ENCODE data around the gene DYNC1LI2. TPM values are rescaled to one million over a fixed set of nuclear protein-coding genes. Genes with fewer than 3 reads are reported as not detected.

The DYNC1LI2 gene
- total and polyA plus RNA-seq, 2 experiments from 2014 or later, result 80.6 to 173 TPM

GRCh38 chr16:66790130-66790733, 38.8 kb upstream of the DYNC1LI2 start:
- H3K9me2 ChIP-seq (ENCODE audit: insufficient read depth), result no peaks in the 10 kb centered on the region
- H3K4me2 ChIP-seq (ENCODE audit: unreplicated experiment), result no peak overlapping the region
- H3K4me3 ChIP-seq, result no peak overlapping the region
- no peak overlapping the region for H2AFZ ChIP-seq
- no peaks in the 10 kb centered on the region for H3K27me3 ChIP-seq (replicated peaks; ENCODE audit: insufficient read depth)
- no peak for DNase-seq
- no peaks in the 10 kb centered on the region for H3K4me1 ChIP-seq (ENCODE audit: insufficient read depth)
- H3K9ac ChIP-seq, result no peak overlapping the region
- H3F3A ChIP-seq (ENCODE audit: insufficient read depth), result no peaks in the 10 kb centered on the region
- 50 to 65% methylated on average over 3 of the region's 3 CpGs for WGBS, 2 experiments (ENCODE audit: low coverage in 1 of 2, low lambda C conversion rate in 2 of 2, missing lambda C conversion rate in 2 of 2)
- no peaks in the 10 kb centered on the region for H3K36me3 ChIP-seq (ENCODE audit: low read depth)
- H3K27ac ChIP-seq, result no peak overlapping the region
- no peaks in the 10 kb centered on the region for H4K20me1 ChIP-seq (ENCODE audit: insufficient read depth)
- TF ChIP-seq EZH2phosphoT487 (IDR thresholded peaks at IDR 0.05; ENCODE audit: insufficient read depth, low read depth) (no peak), EZH2 (IDR thresholded peaks at IDR 0.05; ENCODE audit: insufficient read depth, poor library complexity, severe bottlenecking) (no peak)
- in situ Hi-C loops (cut with MboI), result no loop called here
- no peaks in the 10 kb centered on the region for H3K79me2 ChIP-seq (ENCODE audit: insufficient read depth)
- no peaks in the 10 kb centered on the region for H3K9me3 ChIP-seq (ENCODE audit: low read depth)

GRCh38 chr16:66787427-66787826, 36.0 kb upstream of the DYNC1LI2 start:
- H3K9me3 ChIP-seq (ENCODE audit: low read depth), result no peaks in the 10 kb centered on the region
- no peak overlapping the region for H3K27ac ChIP-seq
- no peaks in the 10 kb centered on the region for H3K27me3 ChIP-seq (replicated peaks; ENCODE audit: insufficient read depth)
- no peaks in the 10 kb centered on the region for H4K20me1 ChIP-seq (ENCODE audit: insufficient read depth)
- DNase-seq, result no peak
- H3K4me3 ChIP-seq, result no peak overlapping the region
- WGBS, 2 experiments (ENCODE audit: low coverage in 1 of 2, low lambda C conversion rate in 2 of 2, missing lambda C conversion rate in 2 of 2), result 94 to 99% methylated on average over 2 of the region's 2 CpGs
- H3K9ac ChIP-seq, result no peak overlapping the region
- no peaks in the 10 kb centered on the region for H3K9me2 ChIP-seq (ENCODE audit: insufficient read depth)
- no peaks in the 10 kb centered on the region for H3F3A ChIP-seq (ENCODE audit: insufficient read depth)
- H3K79me2 ChIP-seq (ENCODE audit: insufficient read depth), result no peaks in the 10 kb centered on the region
- no peaks in the 10 kb centered on the region for H3K36me3 ChIP-seq (ENCODE audit: low read depth)
- H3K4me2 ChIP-seq (ENCODE audit: unreplicated experiment), result no peak overlapping the region
- no peak overlapping the region for H2AFZ ChIP-seq
- in situ Hi-C loops (cut with MboI), result no loop called here
- TF ChIP-seq EZH2 (IDR thresholded peaks at IDR 0.05; ENCODE audit: insufficient read depth, poor library complexity, severe bottlenecking), result no peak
- TF ChIP-seq EZH2phosphoT487 (IDR thresholded peaks at IDR 0.05; ENCODE audit: insufficient read depth, low read depth), result no peak
- H3K4me1 ChIP-seq (ENCODE audit: insufficient read depth), result no peaks in the 10 kb centered on the region

GRCh38 chr16:66786551-66786950, 35.1 kb upstream of the DYNC1LI2 start:
- H3K4me2 ChIP-seq (ENCODE audit: unreplicated experiment), result no peak overlapping the region
- no peak for DNase-seq
- TF ChIP-seq EZH2phosphoT487 (IDR thresholded peaks at IDR 0.05; ENCODE audit: insufficient read depth, low read depth) (no peak), EZH2 (IDR thresholded peaks at IDR 0.05; ENCODE audit: insufficient read depth, poor library complexity, severe bottlenecking) (no peak)

GRCh38 chr16:66776457-66776856, 25.0 kb upstream of the DYNC1LI2 start:
- Histone ChIP-seq H3K4me3 (no peak overlapping the region), H3K9ac (no peak overlapping the region), H3K9me3 (ENCODE audit: low read depth) (no peaks in the 10 kb centered on the region), H3K27ac (no peak overlapping the region), H3K4me1 (ENCODE audit: insufficient read depth) (no peaks in the 10 kb centered on the region), H3K4me2 (ENCODE audit: unreplicated experiment) (no peak overlapping the region), H3K9me2 (ENCODE audit: insufficient read depth) (no peaks in the 10 kb centered on the region), H4K20me1 (ENCODE audit: insufficient read depth) (no peaks in the 10 kb centered on the region), H3K79me2 (ENCODE audit: insufficient read depth) (no peaks in the 10 kb centered on the region), H3F3A (ENCODE audit: insufficient read depth) (no peaks in the 10 kb centered on the region), H3K36me3 (ENCODE audit: low read depth) (no peaks in the 10 kb centered on the region), H2AFZ (no peak overlapping the region), H3K27me3 (replicated peaks; ENCODE audit: insufficient read depth) (no peaks in the 10 kb centered on the region)
- in situ Hi-C loops (cut with MboI), result no loop called here
- TF ChIP-seq EZH2 (IDR thresholded peaks at IDR 0.05; ENCODE audit: insufficient read depth, poor library complexity, severe bottlenecking) (no peak), EZH2phosphoT487 (IDR thresholded peaks at IDR 0.05; ENCODE audit: insufficient read depth, low read depth) (no peak)
- no peak for DNase-seq

More at GRCh38 chr16:66786551-66786950, 35.1 kb upstream of the DYNC1LI2 start:
- Histone ChIP-seq H3K9me2 (ENCODE audit: insufficient read depth) (no peaks in the 10 kb centered on the region), H3K36me3 (ENCODE audit: low read depth) (no peaks in the 10 kb centered on the region), H3K4me3 (no peak overlapping the region), H3K27me3 (replicated peaks; ENCODE audit: insufficient read depth) (no peaks in the 10 kb centered on the region), H3K4me1 (ENCODE audit: insufficient read depth) (no peaks in the 10 kb centered on the region), H3K9ac (no peak overlapping the region), H3F3A (ENCODE audit: insufficient read depth) (no peaks in the 10 kb centered on the region), H3K9me3 (ENCODE audit: low read depth) (no peaks in the 10 kb centered on the region), H3K79me2 (ENCODE audit: insufficient read depth) (no peaks in the 10 kb centered on the region), H2AFZ (no peak overlapping the region), H3K27ac (no peak overlapping the region), H4K20me1 (ENCODE audit: insufficient read depth) (no peaks in the 10 kb centered on the region)
- WGBS, 2 experiments (ENCODE audit: low coverage in 1 of 2, low lambda C conversion rate in 2 of 2, missing lambda C conversion rate in 2 of 2), result 92 to 95% methylated on average over 3 of the region's 3 CpGs
- in situ Hi-C loops (cut with MboI), result no loop called here

- no peaks in the 10 kb centered on the region for H4K20me1 ChIP-seq (ENCODE audit: insufficient read depth)
- no peaks in the 10 kb centered on the region for H3K9me3 ChIP-seq (ENCODE audit: low read depth)
- DNase-seq, result no peak
- H3K79me2 ChIP-seq (ENCODE audit: insufficient read depth), result no peaks in the 10 kb centered on the region
- no peak overlapping the region for H3K9ac ChIP-seq
- H3K27ac ChIP-seq, result no peak overlapping the region
- in situ Hi-C loops (cut with MboI), result no loop called here
- no peaks in the 10 kb centered on the region for H3K9me2 ChIP-seq (ENCODE audit: insufficient read depth)
- no peaks in the 10 kb centered on the region for H3K27me3 ChIP-seq (replicated peaks; ENCODE audit: insufficient read depth)
- no peaks in the 10 kb centered on the region for H3K36me3 ChIP-seq (ENCODE audit: low read depth)
- no peak overlapping the region for H3K4me3 ChIP-seq
- no peak for TF ChIP-seq EZH2 (IDR thresholded peaks at IDR 0.05; ENCODE audit: insufficient read depth, poor library complexity, severe bottlenecking)
- TF ChIP-seq EZH2phosphoT487 (IDR thresholded peaks at IDR 0.05; ENCODE audit: insufficient read depth, low read depth), result no peak
- H3K4me2 ChIP-seq (ENCODE audit: unreplicated experiment), result no peak overlapping the region
- WGBS, 2 experiments (ENCODE audit: low coverage in 1 of 2, low lambda C conversion rate in 2 of 2, missing lambda C conversion rate in 2 of 2), result 66 to 80% methylated on average over 2 of the region's 2 CpGs
- H3K4me1 ChIP-seq (ENCODE audit: insufficient read depth), result no peaks in the 10 kb centered on the region
- no peak overlapping the region for H2AFZ ChIP-seq
- no peaks in the 10 kb centered on the region for H3F3A ChIP-seq (ENCODE audit: insufficient read depth)
Measured at GRCh38 chr16:66774981-66775380, 23.6 kb upstream of the DYNC1LI2 start.

All from GM23248 (cell line).